Endothelial cell of umbilical vein (primary cell): ENCODE results near the gene TAF6.

ENCODE experiments used
- EZH2 ChIP-seq: IDR thresholded peaks from 2 replicates; pipeline ENCODE4 v1.6.1; 2012; ENCODE audit warnings: borderline replicate concordance, low read depth, mild to moderate bottlenecking, moderate library complexity, low read length, inconsistent platforms; ENCODE audit not compliant: severe bottlenecking
- FOS ChIP-seq: IDR thresholded peaks from 2 replicates; pipeline ENCODE4 v1.6.1; 2011; ENCODE audit warnings: mild to moderate bottlenecking, low read length, moderate library complexity, borderline replicate concordance; ENCODE audit not compliant: insufficient read depth
- POLR2A ChIP-seq: IDR thresholded peaks from 2 replicates; pipeline ENCODE4 v1.6.1; 2012; ENCODE audit warnings: low read depth, mild to moderate bottlenecking, control low read depth, low read length
- POLR2AphosphoS5 ChIP-seq: IDR thresholded peaks from 2 replicates; pipeline ENCODE4 v1.6.1; 2012; ENCODE audit warnings: low read depth, mild to moderate bottlenecking, control low read depth, low read length, moderate library complexity; ENCODE audit not compliant: insufficient read depth
- TF ChIP-seq, protein P1 (sequence below), 2 donors: IDR thresholded peaks; 1 replicate in 1 of 2; 2 replicates in 1 of 2; pipeline ENCODE4 v1.5.1; 2011; ENCODE audit warnings: low read length in 2 of 2, mild to moderate bottlenecking in 2 of 2, moderate library complexity in 2 of 2, control low read depth in 1 of 2, inconsistent platforms in 1 of 2, low read depth in 1 of 2; ENCODE audit not compliant: insufficient read depth in 1 of 2; ENCODE audit errors: extremely low read depth in 1 of 2
- TF ChIP-seq, protein P2 (sequence below): IDR thresholded peaks from 2 replicates; pipeline ENCODE4 v1.6.1; 2011; ENCODE audit not compliant: insufficient read depth, insufficient read length

DNA sequence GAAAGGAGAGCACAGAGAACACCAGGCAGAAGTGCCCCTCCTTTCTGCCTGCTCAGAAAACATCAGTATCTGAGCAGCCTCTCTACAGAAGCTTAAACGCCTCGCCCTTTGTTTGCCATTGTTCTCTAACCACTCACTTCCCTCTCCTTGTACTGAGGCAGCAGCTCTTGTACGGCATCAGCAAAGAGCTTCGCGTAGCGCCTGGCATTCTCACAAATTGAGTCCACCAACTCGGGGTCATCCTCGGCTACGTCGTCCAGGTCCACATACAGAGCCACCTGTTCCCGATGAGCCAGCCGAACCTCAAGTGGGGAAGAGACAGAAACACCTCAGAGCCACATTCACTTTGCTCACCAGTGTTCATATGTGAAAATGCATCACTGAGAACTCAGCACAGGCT, 19.7 kb downstream of the TAF6 start:
- no peak for TF ChIP-seq POLR2A
- TF ChIP-seq, protein P1, sequence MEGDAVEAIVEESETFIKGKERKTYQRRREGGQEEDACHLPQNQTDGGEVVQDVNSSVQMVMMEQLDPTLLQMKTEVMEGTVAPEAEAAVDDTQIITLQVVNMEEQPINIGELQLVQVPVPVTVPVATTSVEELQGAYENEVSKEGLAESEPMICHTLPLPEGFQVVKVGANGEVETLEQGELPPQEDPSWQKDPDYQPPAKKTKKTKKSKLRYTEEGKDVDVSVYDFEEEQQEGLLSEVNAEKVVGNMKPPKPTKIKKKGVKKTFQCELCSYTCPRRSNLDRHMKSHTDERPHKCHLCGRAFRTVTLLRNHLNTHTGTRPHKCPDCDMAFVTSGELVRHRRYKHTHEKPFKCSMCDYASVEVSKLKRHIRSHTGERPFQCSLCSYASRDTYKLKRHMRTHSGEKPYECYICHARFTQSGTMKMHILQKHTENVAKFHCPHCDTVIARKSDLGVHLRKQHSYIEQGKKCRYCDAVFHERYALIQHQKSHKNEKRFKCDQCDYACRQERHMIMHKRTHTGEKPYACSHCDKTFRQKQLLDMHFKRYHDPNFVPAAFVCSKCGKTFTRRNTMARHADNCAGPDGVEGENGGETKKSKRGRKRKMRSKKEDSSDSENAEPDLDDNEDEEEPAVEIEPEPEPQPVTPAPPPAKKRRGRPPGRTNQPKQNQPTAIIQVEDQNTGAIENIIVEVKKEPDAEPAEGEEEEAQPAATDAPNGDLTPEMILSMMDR (IDR thresholded peaks at IDR 0.05; ENCODE audit: extremely low read depth in 1 of 2, insufficient read depth in 1 of 2, low read depth in 1 of 2, low read length in 2 of 2): no peak
- no peak for TF ChIP-seq EZH2
- TF ChIP-seq POLR2AphosphoS5: no peak
- TF ChIP-seq, protein P2, sequence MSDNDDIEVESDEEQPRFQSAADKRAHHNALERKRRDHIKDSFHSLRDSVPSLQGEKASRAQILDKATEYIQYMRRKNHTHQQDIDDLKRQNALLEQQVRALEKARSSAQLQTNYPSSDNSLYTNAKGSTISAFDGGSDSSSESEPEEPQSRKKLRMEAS: no peak
- no peak for TF ChIP-seq FOS
